Measurements from ENCODE around the gene PPP1R10. TPM values are rescaled to one million over a fixed set of nuclear protein-coding genes. Genes with fewer than 3 reads are reported as not detected.
"Not testable (repeated sequence)": the region's sequence is repeated elsewhere in the genome, so short reads cannot be mapped to it uniquely, and the experiment has no call there.

The PPP1R10 gene
- total RNA-seq, 2 experiments from 2014 or later, result 75.6 to 100.0 TPM

DNA sequence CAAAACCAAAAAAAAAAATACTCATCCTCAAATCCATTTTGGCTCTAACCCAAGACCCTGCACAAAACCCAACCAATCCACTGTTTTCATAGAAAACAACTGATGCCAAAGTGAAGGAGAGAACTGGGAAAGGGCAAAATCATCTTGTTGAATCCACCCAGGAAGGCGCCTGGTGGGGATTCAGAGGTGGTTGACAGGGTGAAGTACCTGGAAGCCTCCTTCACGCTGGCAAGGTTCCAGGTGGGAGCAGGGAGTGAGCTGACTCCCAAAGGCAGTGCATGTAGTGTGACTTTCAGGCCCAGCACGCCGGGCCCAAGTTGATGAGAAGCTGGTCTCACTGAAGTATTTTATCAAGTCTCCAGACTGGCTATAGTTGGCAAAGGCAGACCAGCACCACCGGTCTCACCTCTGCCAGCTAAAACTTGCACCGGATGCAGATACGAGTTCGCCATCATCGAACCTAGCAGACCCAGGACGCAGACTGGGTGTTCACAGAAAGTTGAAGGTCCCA is 16.5 kb downstream of the PPP1R10 start:
- ChIA-PET POLR2A (no interaction called here), CTCF (interaction anchor here (0.7 to 7.4 kb wide), 7 partner anchors 10 to 128 kb away, joined by 3 to 71 read pairs (median 4); no protein-coding TSS in a partner anchor)
- H3K4me1 Mint-ChIP-seq, result peaks cover 17% of the 10 kb centered on the region
- H3K9me3 Mint-ChIP-seq (ENCODE audit: low read depth), result no peaks in the 10 kb centered on the region
- H3K36me3 Mint-ChIP-seq (ENCODE audit: low read depth), result peaks cover 51% of the 10 kb centered on the region
- H3K4me3 Mint-ChIP-seq, result no peak overlapping the region
- intact Hi-C loops (cut with DNase I, micrococcal nuclease), result no loop called here
- no peaks in the 10 kb centered on the region for H3K27me3 Mint-ChIP-seq
- H3K27ac Mint-ChIP-seq, result no peak overlapping the region
- ATAC-seq (no peak), DNase-seq (no peak)

DNA sequence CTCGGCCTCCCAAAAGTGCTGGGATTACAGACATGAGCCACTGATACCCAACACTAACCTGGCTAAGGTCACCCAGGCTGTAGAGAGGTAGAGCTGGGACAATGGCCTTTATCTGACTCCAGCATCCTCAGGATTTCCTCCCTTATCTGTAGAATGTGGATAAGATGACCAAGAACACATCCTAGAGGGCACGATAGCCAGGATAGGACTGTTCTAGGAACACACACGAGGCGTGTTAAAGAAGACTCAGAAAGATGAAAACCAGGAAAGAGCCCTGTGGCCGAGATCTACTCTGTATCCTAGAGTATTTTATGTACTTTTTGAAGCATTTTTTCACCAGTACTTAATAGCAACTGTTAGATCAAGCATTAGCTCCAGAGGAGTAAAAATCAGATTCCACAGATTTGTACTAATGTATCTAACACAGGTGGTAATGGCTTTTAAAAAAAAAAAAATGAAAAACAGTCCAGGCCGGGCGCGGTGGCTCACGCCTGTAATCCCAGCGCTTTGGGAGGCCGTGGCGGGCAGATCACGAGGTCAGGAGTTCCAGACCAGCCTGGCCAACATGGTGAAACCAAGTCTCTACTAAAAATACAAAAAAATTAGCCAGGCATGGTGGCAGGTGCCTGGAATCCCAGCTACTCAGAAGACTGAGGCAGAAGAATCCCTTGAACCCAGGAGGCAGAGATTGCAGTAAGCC is 17.3 kb downstream of the PPP1R10 start:
- ATAC-seq (no peak), DNase-seq (no peak)
- Mint-ChIP-seq H3K27me3 (no peaks in the 10 kb centered on the region), H3K4me3 (no peak overlapping the region), H3K36me3 (ENCODE audit: low read depth) (peaks cover 47% of the 10 kb centered on the region), H3K27ac (no peak overlapping the region), H3K4me1 (peaks cover 14% of the 10 kb centered on the region), H3K9me3 (ENCODE audit: low read depth) (no peaks in the 10 kb centered on the region)
- ChIA-PET CTCF (interaction anchor here (0.7 to 7.4 kb wide), 8 partner anchors 14 to 149 kb away, joined by 3 to 71 read pairs (median 4); no protein-coding TSS in a partner anchor), POLR2A (interaction anchor here (0.6 kb wide), 1 partner anchor 88 kb away, joined by 3 read pairs; no protein-coding TSS in a partner anchor)
- intact Hi-C loops (cut with DNase I, micrococcal nuclease), result no loop called here

DNA sequence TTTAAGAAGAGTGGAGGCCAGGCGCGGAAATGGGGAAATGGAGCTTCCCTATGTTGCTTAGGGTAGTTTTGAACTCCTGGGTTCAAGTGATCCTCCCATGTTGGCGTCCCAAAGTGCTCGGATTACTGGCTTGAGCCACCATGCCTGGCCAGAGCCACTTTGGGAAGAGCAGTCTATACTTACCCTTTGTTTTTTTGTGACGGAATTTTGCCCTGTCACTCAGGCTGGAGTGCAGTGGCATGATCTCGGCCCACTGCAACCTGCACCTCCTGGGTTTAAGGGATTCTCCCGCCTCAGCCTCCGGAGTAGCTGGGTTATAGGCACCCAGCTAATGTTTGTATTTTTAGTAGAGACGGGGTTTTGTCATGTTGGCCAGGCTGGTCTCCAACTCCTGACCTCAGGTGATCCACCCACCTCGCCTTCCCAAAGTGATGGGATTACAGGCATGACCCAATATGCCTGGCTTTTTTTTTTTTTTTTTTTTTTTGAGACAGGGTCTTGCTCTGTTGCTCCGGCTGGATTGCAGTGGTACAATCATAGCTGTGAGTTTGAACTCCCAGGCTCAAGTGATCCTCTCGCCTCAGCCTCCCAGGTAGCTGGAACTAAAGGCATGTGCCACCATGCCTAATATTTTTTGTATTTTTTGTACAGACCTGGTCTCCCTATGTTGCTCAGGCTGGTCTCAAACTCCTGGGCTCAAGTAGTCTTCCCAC is 18.0 kb downstream of the PPP1R10 start:
- no peak overlapping the region for H3K4me3 Mint-ChIP-seq
- peaks cover 14% of the 10 kb centered on the region for H3K4me1 Mint-ChIP-seq
- DNase-seq (no peak), ATAC-seq (no peak)
- no peaks in the 10 kb centered on the region for H3K9me3 Mint-ChIP-seq (ENCODE audit: low read depth)
- no peaks in the 10 kb centered on the region for H3K27me3 Mint-ChIP-seq
- ChIA-PET POLR2A (interaction anchor here (0.6 kb wide), 3 partner anchors 32 to 130 kb away, joined by 3 to 5 read pairs (median 5); no protein-coding TSS in a partner anchor), CTCF (interaction anchor here (0.8 to 7.4 kb wide), 12 partner anchors 7 to 148 kb away, joined by 3 to 71 read pairs (median 8); partner anchors contain the start of genes MRPS18B and PPP1R10)
- intact Hi-C loops (cut with DNase I, micrococcal nuclease), result no loop called here
- H3K27ac Mint-ChIP-seq, result no peak overlapping the region
- peaks cover 43% of the 10 kb centered on the region for H3K36me3 Mint-ChIP-seq (ENCODE audit: low read depth)

DNA sequence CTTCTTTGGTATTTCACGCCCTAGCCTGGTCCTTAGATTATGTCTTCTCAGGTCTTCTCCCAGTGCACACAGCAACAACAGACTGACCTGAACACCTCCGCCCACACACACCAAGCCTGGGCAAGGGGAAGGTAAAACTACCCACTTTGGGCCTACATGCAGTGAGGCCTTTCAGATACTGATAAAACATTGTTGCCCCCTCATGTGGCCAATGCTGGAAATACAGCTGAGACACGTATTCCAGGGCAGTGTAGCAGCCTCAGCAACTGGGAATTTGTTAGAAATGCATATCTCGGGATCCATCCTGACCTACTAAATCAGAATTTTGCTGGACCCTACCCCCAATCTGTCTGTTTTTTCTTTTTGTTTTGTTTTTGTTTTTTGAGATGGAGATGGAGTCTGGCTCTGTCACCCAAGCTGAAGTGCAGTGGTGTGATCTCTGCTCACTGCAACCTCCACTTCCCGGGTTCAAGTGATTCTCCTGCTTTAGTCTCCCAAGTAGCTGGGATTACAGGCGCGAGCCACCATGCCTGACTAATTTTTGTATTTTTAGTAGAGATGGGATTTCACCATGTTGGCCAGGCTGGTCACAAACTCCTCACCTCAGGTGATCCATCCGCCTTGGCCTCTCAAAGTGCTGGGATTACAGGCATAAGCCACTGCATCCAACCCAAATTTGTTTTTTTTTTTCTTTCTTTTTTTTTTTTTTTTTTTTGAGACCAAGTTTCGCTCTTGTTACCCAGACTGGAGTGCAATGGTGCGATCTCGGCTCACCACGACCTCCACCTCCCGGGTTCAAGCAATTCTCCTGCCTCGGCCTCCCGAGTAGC is 19.5 kb downstream of the PPP1R10 start:
- ChIA-PET CTCF (interaction anchor here (0.6 to 7.4 kb wide), 30 partner anchors 9 to 489 kb away, joined by 3 to 71 read pairs (median 5); partner anchors contain the start of genes ABCF1, DHX16, MRPS18B and PPP1R10), POLR2A (interaction anchor here (0.6 to 2.0 kb wide), 7 partner anchors 13 to 197 kb away, joined by 3 to 13 read pairs (median 4); no protein-coding TSS in a partner anchor)
- not testable (repeated sequence) for H3K4me1 Mint-ChIP-seq; H3K9me3 Mint-ChIP-seq (ENCODE audit: low read depth); H3K27me3 Mint-ChIP-seq; H3K4me3 Mint-ChIP-seq; H3K27ac Mint-ChIP-seq
- intact Hi-C loops (cut with DNase I, micrococcal nuclease), result loop anchor here (1.0 to 2.0 kb wide), 4 partner anchors 15 to 114 kb away; no protein-coding TSS in a partner anchor
- DNase-seq (peak; percentile 89), ATAC-seq (peak; percentile 87)
- peaks cover 31% of the 10 kb centered on the region for H3K36me3 Mint-ChIP-seq (ENCODE audit: low read depth)

- H3K4me1 Mint-ChIP-seq, result peaks cover 3% of the 10 kb centered on the region
- no peak overlapping the region for H3K4me3 Mint-ChIP-seq
- peaks cover 53% of the 10 kb centered on the region for H3K36me3 Mint-ChIP-seq (ENCODE audit: low read depth)
- ATAC-seq (no peak), DNase-seq (no peak)
- ChIA-PET CTCF (interaction anchor here (0.8 to 1.6 kb wide), 4 partner anchors 23 to 109 kb away, joined by 3 to 8 read pairs (median 5); no protein-coding TSS in a partner anchor), POLR2A (no interaction called here)
- intact Hi-C loops (cut with DNase I, micrococcal nuclease), result no loop called here
- peak overlapping the region; percentile 4 for H3K27ac Mint-ChIP-seq
- no peaks in the 10 kb centered on the region for H3K9me3 Mint-ChIP-seq (ENCODE audit: low read depth)
- H3K27me3 Mint-ChIP-seq, result no peaks in the 10 kb centered on the region
Measured at GRCh38 chr6:30592287-30592686, 24.8 kb downstream of the PPP1R10 start.

GRCh38 chr6:30591008-30591407 is 26.0 kb downstream of the PPP1R10 start:
- ChIA-PET CTCF (interaction anchor here (0.6 to 2.5 kb wide), 8 partner anchors 10 to 527 kb away, joined by 3 to 6 read pairs (median 4); no protein-coding TSS in a partner anchor), POLR2A (interaction anchor here (0.6 kb wide), 1 partner anchor 332 kb away, joined by 3 read pairs; no protein-coding TSS in a partner anchor)
- DNase-seq (no peak), ATAC-seq (no peak)
- no peaks in the 10 kb centered on the region for H3K9me3 Mint-ChIP-seq (ENCODE audit: low read depth)
- H3K36me3 Mint-ChIP-seq (ENCODE audit: low read depth), result peaks cover 60% of the 10 kb centered on the region
- no peak overlapping the region for H3K4me3 Mint-ChIP-seq
- intact Hi-C loops (cut with DNase I, micrococcal nuclease), result no loop called here
- H3K27me3 Mint-ChIP-seq, result no peaks in the 10 kb centered on the region
- no peaks in the 10 kb centered on the region for H3K4me1 Mint-ChIP-seq
- peak overlapping the region; percentile 59 for H3K27ac Mint-ChIP-seq

DNA sequence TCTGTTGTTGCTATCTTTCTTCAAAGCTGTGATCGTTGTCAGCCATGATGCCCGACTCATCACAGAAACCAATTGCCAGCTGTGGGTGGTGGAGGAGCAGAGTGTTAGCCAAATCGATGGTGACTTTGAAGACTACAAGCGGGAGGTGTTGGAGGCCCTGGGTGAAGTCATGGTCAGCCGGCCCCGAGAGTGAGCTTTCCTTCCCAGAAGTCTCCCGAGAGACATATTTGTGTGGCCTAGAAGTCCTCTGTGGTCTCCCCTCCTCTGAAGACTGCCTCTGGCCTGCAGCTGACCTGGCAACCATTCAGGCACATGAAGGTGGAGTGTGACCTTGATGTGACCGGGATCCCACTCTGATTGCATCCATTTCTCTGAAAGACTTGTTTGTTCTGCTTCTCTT is 26.5 kb downstream of the PPP1R10 start:
- H3K27ac Mint-ChIP-seq, result peak overlapping the region; percentile 59
- DNase-seq (no peak), ATAC-seq (no peak)
- intact Hi-C loops (cut with DNase I, micrococcal nuclease), result no loop called here
- H3K36me3 Mint-ChIP-seq (ENCODE audit: low read depth), result peaks cover 60% of the 10 kb centered on the region
- H3K27me3 Mint-ChIP-seq, result no peaks in the 10 kb centered on the region
- no peaks in the 10 kb centered on the region for H3K9me3 Mint-ChIP-seq (ENCODE audit: low read depth)
- POLR2A ChIA-PET, result interaction anchor here (0.6 to 0.7 kb wide), 2 partner anchors 22 to 332 kb away, joined by 3 read pairs; no protein-coding TSS in a partner anchor
- H3K4me1 Mint-ChIP-seq, result no peaks in the 10 kb centered on the region
- no peak overlapping the region for H3K4me3 Mint-ChIP-seq
- CTCF ChIA-PET, result interaction anchor here (0.8 to 2.5 kb wide), 7 partner anchors 10 to 528 kb away, joined by 3 to 6 read pairs (median 4); no protein-coding TSS in a partner anchor

- Mint-ChIP-seq H3K27ac (no peak overlapping the region), H3K9me3 (ENCODE audit: low read depth) (no peaks in the 10 kb centered on the region), H3K4me1 (no peaks in the 10 kb centered on the region), H3K36me3 (ENCODE audit: low read depth) (peaks cover 63% of the 10 kb centered on the region), H3K27me3 (no peaks in the 10 kb centered on the region), H3K4me3 (no peak overlapping the region)
- ChIA-PET CTCF (interaction anchor here (0.6 to 2.5 kb wide), 6 partner anchors 11 to 182 kb away, joined by 3 to 6 read pairs (median 4); no protein-coding TSS in a partner anchor), POLR2A (interaction anchor here (0.7 kb wide), 1 partner anchor 23 kb away, joined by 3 read pairs; no protein-coding TSS in a partner anchor)
- no peak for ATAC-seq
- intact Hi-C loops (cut with DNase I, micrococcal nuclease), result no loop called here
- no peak for DNase-seq
Measured at GRCh38 chr6:30589754-30590358, 27.2 kb downstream of the PPP1R10 start.

DNA sequence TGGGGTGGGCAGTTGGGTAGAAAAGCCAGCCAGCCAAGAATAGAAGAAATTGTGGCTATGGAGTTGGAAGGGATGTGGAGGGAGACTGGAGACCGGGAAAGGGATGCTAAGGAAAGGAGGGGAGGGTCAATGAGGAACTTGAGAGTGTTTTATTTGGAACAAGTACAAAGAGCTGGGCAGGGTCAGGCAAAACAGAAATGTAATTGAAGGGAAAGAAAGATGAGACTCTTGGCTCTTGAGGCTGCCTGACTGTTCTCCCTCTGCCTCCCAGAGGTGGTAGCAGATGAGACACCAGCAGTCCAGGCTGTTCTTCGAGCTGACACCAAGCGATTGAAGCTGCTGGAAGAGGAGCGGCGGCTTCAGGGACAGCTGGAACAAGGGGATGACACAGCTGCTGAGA is 33.1 kb downstream of the PPP1R10 start:
- peaks cover 77% of the 10 kb centered on the region for H3K36me3 Mint-ChIP-seq (ENCODE audit: low read depth)
- no peak for ATAC-seq
- no peaks in the 10 kb centered on the region for H3K27me3 Mint-ChIP-seq
- H3K4me3 Mint-ChIP-seq, result no peak overlapping the region
- peak overlapping the region; percentile 25 for H3K27ac Mint-ChIP-seq
- intact Hi-C loops (cut with DNase I, micrococcal nuclease), result no loop called here
- no peak for DNase-seq
- H3K9me3 Mint-ChIP-seq (ENCODE audit: low read depth), result no peaks in the 10 kb centered on the region
- ChIA-PET CTCF (interaction anchor here (0.6 to 0.9 kb wide), 2 partner anchors 14 to 45 kb away, joined by 3 read pairs; no protein-coding TSS in a partner anchor), POLR2A (interaction anchor here (1.3 kb wide), 1 partner anchor 10 kb away, joined by 3 read pairs; no protein-coding TSS in a partner anchor)
- H3K4me1 Mint-ChIP-seq, result no peaks in the 10 kb centered on the region

GRCh38 chr6:30578051-30578450 is 39.0 kb downstream of the PPP1R10 start:
- Mint-ChIP-seq H3K9me3 (ENCODE audit: low read depth) (no peaks in the 10 kb centered on the region), H3K4me1 (peaks cover 36% of the 10 kb centered on the region), H3K27ac (peak overlapping the region; percentile 74), H3K36me3 (ENCODE audit: low read depth) (peaks cover 74% of the 10 kb centered on the region), H3K27me3 (no peaks in the 10 kb centered on the region), H3K4me3 (no peak overlapping the region)
- CTCF ChIA-PET, result interaction anchor here (0.6 to 2.5 kb wide), 4 partner anchors 20 to 96 kb away, joined by 3 to 14 read pairs (median 6); no protein-coding TSS in a partner anchor
- DNase-seq (no peak), ATAC-seq (no peak)
- intact Hi-C loops (cut with DNase I, micrococcal nuclease), result no loop called here
- POLR2A ChIA-PET, result interaction anchor here (0.6 kb wide), 1 partner anchor 19 kb away, joined by 4 read pairs; no protein-coding TSS in a partner anchor
